B cell (primary cell): ENCODE results near the gene PLCB1.

Experiments
- CTCF ChIP-seq: fragments of 200-600 bp; IDR thresholded peaks from one replicate; pipeline ENCODE4 v1.8.0; 2022; ENCODE audit warnings: antibody characterized with exemption, mild to moderate bottlenecking
- EZH2 ChIP-seq: IDR thresholded peaks from 2 replicates; pipeline ENCODE4 v1.6.1; 2012; ENCODE audit warnings: borderline replicate concordance, low read depth, mild to moderate bottlenecking, moderate library complexity, low read length; ENCODE audit not compliant: insufficient read depth, poor library complexity, severe bottlenecking

GRCh38 chr20:8808202-8808535 is 676.1 kb downstream of the PLCB1 start:
- TF ChIP-seq CTCF (no peak), EZH2 (no peak)
